Upper lobe of right lung (tissue), 1 donor: ENCODE data around the gene CEP70. TPM values are rescaled to one million over a fixed set of nuclear protein-coding genes. Genes with fewer than 3 reads are reported as not detected.

ENCODE experiments used
- ATAC-seq: fragments of 200-7000 bp; cut with Tn5 transposase; one replicate; pipeline ENCODE4 v1.9.1; 2020; ENCODE audit warnings: mild to moderate bottlenecking, moderate library complexity
- DNase-seq: peaks from one replicate; pipeline ENCODE4 v3.0.0-alpha.2; 2020
- H3K27ac ChIP-seq: fragments of 200-600 bp; one replicate; pipeline ENCODE4 v1.8.0; 2022
- H3K27me3 ChIP-seq: fragments of 200-600 bp; one replicate; pipeline ENCODE4 v1.8.0; 2022; ENCODE audit warnings: mild to moderate bottlenecking
- H3K36me3 ChIP-seq: fragments of 200-600 bp; one replicate; pipeline ENCODE4 v1.8.0; 2022
- H3K4me1 ChIP-seq: fragments of 200-600 bp; one replicate; pipeline ENCODE4 v1.8.0; 2022
- H3K4me3 ChIP-seq: fragments of 200-600 bp; one replicate; pipeline ENCODE4 v1.8.0; 2022; ENCODE audit warnings: mild to moderate bottlenecking
- H3K9me3 ChIP-seq: fragments of 200-600 bp; one replicate; pipeline ENCODE4 v1.8.0; 2022
- intact Hi-C: fragments of 100-400 bp; cut with DNase I; formaldehyde crosslinking; loops from one replicate; pipeline ENCODE4 v1.11.0; 2022
- total RNA-seq: library from RNA; stranded (reverse); fragmentation: NEBNext Ultra II Directional; extraction: Animal tissue kit (Norgen Biotek cat#: 25700); gene quantifications from one replicate; pipeline ENCODE4 v1.2.1, GENCODE V29; 2021
- TF ChIP-seq, protein P1 (sequence below): fragments of 200-600 bp; IDR thresholded peaks from one replicate; pipeline ENCODE4 v1.8.0; 2022; ENCODE audit warnings: antibody characterized with exemption
- donor health status: DM: no; HTN: yes; CAD: no; lungs with severe emphysema.

Gene CEP70
- total RNA-seq, 1 donor from 2014 or later, result 46.3 TPM

DNA sequence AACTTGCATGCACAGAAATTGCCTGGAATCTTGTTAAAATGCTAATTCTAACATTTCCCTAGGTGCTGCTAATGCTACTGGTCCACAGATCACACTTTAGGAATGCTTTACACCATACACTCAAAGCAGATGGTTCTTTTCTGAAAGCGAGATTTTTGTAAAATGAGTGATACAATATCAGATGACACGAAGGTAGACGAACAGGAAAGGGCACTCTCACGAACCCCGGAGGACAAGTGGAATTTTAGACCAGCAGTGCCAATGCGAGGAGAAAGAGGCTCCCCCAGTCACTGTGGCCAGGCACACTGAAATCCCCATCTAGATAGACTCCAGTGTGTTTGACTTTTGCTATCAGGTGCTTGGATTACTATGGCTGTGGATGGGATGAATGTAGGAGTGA, 35.5 kb upstream of the CEP70 start:
- H3K27ac ChIP-seq, result no peak overlapping the region
- TF ChIP-seq, protein P1, sequence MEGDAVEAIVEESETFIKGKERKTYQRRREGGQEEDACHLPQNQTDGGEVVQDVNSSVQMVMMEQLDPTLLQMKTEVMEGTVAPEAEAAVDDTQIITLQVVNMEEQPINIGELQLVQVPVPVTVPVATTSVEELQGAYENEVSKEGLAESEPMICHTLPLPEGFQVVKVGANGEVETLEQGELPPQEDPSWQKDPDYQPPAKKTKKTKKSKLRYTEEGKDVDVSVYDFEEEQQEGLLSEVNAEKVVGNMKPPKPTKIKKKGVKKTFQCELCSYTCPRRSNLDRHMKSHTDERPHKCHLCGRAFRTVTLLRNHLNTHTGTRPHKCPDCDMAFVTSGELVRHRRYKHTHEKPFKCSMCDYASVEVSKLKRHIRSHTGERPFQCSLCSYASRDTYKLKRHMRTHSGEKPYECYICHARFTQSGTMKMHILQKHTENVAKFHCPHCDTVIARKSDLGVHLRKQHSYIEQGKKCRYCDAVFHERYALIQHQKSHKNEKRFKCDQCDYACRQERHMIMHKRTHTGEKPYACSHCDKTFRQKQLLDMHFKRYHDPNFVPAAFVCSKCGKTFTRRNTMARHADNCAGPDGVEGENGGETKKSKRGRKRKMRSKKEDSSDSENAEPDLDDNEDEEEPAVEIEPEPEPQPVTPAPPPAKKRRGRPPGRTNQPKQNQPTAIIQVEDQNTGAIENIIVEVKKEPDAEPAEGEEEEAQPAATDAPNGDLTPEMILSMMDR, result no peak
- no peaks in the 10 kb centered on the region for H3K4me1 ChIP-seq
- no peaks in the 10 kb centered on the region for H3K9me3 ChIP-seq
- no peak for ATAC-seq
- intact Hi-C loops, result no loop called here
- peaks cover 27% of the 10 kb centered on the region for H3K36me3 ChIP-seq
- no peak for DNase-seq
- H3K27me3 ChIP-seq, result no peaks in the 10 kb centered on the region
- H3K4me3 ChIP-seq, result no peak overlapping the region

DNA sequence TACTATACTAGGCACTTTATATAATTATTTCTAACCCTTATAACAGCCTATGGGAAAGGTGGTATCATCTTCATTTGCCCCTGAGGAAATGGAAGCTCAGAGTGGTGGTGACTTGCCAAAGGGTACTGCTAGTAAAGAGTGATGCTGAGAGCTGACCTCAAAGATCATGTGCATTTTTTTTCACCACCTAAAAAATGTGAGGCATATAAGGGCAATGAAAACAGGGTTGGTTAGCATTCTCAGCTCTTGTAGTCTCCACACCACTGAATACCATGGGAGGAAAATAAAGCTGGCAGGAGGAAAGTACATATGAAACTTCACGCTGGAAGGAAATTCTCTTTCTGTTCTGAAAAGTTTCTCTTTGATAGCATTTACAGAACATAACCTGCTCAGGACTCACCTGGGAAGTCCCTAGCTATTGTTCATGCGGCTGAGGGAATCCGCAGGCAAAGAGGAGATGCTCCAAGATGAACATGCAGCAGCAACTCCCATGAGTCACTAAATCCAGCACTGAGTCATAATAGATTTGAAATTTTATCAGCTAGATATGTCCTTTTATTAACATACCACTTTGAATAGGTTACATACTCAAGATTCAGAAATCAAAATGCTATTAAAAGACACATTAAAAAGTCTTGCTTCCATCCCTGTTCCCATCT, 31.8 kb upstream of the CEP70 start:
- H3K27ac ChIP-seq, result no peak overlapping the region
- peaks cover 13% of the 10 kb centered on the region for H3K36me3 ChIP-seq
- TF ChIP-seq, protein P1, result no peak
- intact Hi-C loops, result no loop called here
- no peaks in the 10 kb centered on the region for H3K9me3 ChIP-seq
- H3K27me3 ChIP-seq, result no peaks in the 10 kb centered on the region
- no peaks in the 10 kb centered on the region for H3K4me1 ChIP-seq
- no peak overlapping the region for H3K4me3 ChIP-seq
- DNase-seq (no peak), ATAC-seq (no peak)

- Histone ChIP-seq H3K27me3 (no peaks in the 10 kb centered on the region), H3K36me3 (peaks cover 8% of the 10 kb centered on the region), H3K4me3 (no peak overlapping the region), H3K9me3 (no peaks in the 10 kb centered on the region), H3K27ac (no peak overlapping the region), H3K4me1 (no peaks in the 10 kb centered on the region)
- ATAC-seq (no peak), DNase-seq (no peak)
- TF ChIP-seq, protein P1, result no peak
- intact Hi-C loops, result no loop called here
These were observed 30.5 kb upstream of the CEP70 start for GRCh38 chr3:138624518-138624917.

GRCh38 chr3:138620431-138620830, 26.4 kb upstream of the CEP70 start:
- Histone ChIP-seq H3K9me3 (no peaks in the 10 kb centered on the region), H3K27me3 (no peaks in the 10 kb centered on the region), H3K4me1 (peaks cover 5% of the 10 kb centered on the region), H3K36me3 (no peaks in the 10 kb centered on the region), H3K27ac (no peak overlapping the region), H3K4me3 (no peak overlapping the region)
- ATAC-seq (no peak), DNase-seq (no peak)
- intact Hi-C loops, result no loop called here
- TF ChIP-seq, protein P1, result no peak

DNA sequence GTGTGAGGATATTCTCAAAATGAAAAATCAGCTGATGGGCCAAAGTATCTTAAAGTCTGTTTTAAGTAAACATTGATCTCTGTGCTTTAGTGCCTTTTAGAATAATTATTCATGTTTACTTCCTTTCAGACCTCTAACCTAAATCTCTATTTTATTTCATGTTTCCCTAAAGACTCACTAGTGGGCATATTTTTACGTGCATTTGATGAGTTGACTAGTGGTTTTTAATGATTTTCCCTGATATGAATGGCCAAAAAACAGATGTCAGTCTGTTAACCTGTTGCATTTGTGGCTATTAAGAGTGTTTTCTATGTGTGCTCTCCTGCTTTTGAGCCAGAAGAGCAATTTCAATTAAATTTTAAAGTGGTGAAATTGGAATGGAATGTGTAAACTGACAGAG, 21.4 kb upstream of the CEP70 start:
- DNase-seq (no peak), ATAC-seq (no peak)
- Histone ChIP-seq H3K27ac (no peak overlapping the region), H3K27me3 (no peaks in the 10 kb centered on the region), H3K9me3 (no peaks in the 10 kb centered on the region), H3K36me3 (no peaks in the 10 kb centered on the region), H3K4me1 (peaks cover 5% of the 10 kb centered on the region), H3K4me3 (no peak overlapping the region)
- TF ChIP-seq, protein P1, result no peak
- intact Hi-C loops, result no loop called here

GRCh38 chr3:138609898-138610266, 15.8 kb upstream of the CEP70 start:
- H3K4me3 ChIP-seq, result peak overlapping the region; percentile 74
- DNase-seq, result no peak
- ATAC-seq, result no peak
- peaks cover 4% of the 10 kb centered on the region for H3K4me1 ChIP-seq
- intact Hi-C loops, result no loop called here
- H3K36me3 ChIP-seq, result no peaks in the 10 kb centered on the region
- no peaks in the 10 kb centered on the region for H3K9me3 ChIP-seq
- no peaks in the 10 kb centered on the region for H3K27me3 ChIP-seq
- TF ChIP-seq, protein P1, result no peak
- peak overlapping the region; percentile 98 for H3K27ac ChIP-seq
